T47D (cell line): ENCODE data around the gene EIF4G1.

Source experiments
- DNase-seq, 2 experiments: peaks; one replicate each; pipeline versions ENCODE4 v3.0.0 to v3.0.0-alpha.2; 2011 to 2012; ENCODE audit warnings: low read depth in 1 of 2, low spot score in 1 of 2
- JUND ChIP-seq: IDR thresholded peaks from 2 replicates; pipeline ENCODE4 v1.6.1; 2012; ENCODE audit warnings: low read depth
- in situ Hi-C: cut with HindIII; loops from 2 replicates; pipeline ENCODE4 v1.10.0; 2016; ENCODE audit warnings: low sequenced_read_pairs, low pct_unique_long_range_greater_than_20kb

Gene EIF4G1

GRCh38 chr3:184377374-184377773 lies 63.0 kb downstream of the EIF4G1 start:
- DNase-seq, result no peak
- TF ChIP-seq JUND, result no peak
- in situ Hi-C loops, result no loop called here

DNA sequence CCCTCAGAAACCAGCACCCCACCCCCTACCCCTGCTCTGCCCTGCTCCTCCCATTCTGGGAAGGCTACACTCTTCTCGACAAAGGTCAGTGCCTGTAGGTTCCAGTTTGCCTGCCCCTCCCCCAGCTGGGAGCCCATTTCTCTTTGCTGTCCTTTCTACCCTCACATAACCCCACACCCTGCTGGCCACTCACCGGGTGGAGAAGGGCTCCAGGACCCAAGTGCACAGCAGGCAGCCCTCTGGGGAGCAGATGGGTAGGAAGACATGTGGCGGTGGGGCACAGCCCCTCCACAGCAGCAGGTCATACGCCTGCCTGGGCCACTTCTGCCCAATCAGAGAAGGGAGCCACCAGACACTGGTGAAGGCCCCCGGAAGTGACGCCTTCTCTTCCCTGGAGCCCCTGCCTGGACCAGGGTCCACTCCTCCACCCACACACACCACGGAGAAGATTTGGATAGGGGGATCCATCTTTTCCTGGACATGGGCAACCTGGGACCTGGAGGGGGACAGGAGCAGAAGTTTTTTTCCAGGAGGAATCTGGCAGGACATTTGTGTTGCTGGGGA lies 63.6 kb downstream of the EIF4G1 start, which contains the start of gene THPO:
TSS of gene THPO (minus strand) at position 326 of the 564 bp plus-strand sequence. CDS start 1,948 bp downstream, outside the sequence.
- in situ Hi-C loops, result no loop called here
- DNase-seq, result peak in 1 of 2 experiments; percentile 39

GRCh38 chr3:184378651-184379357 lies 64.4 kb downstream of the EIF4G1 start:
- DNase-seq, result peak in 1 of 2 experiments; percentile 57
- in situ Hi-C loops, result no loop called here
- no peak for TF ChIP-seq JUND

More for the DNA sequence above, 63.6 kb downstream of the EIF4G1 start, which contains the start of gene THPO:
- no peak for TF ChIP-seq JUND

GRCh38 chr3:184379358-184380184 lies 65.2 kb downstream of the EIF4G1 start, which contains the start of gene CHRD:
Gene CHRD (plus strand): TSS chr3:184380054. CDS start chr3:184380319, 265 bp downstream.
- DNase-seq, result no peak
- in situ Hi-C loops, result no loop called here
- TF ChIP-seq JUND, result no peak

DNA sequence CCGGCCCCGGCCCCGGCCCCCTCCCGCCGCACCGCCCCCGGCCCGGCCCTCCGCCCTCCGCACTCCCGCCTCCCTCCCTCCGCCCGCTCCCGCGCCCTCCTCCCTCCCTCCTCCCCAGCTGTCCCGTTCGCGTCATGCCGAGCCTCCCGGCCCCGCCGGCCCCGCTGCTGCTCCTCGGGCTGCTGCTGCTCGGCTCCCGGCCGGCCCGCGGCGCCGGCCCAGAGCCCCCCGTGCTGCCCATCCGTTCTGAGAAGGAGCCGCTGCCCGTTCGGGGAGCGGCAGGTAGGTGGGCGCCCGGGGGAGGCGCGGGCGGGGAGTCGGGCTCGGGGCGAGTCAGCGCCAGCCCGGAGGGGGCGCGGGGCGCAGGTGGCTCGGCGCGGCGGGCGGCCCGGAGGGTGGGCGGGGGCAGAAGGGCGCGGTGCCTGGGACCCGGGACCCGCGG lies 65.8 kb downstream of the EIF4G1 start:
- no peak for TF ChIP-seq JUND
- DNase-seq, result peak; percentile 74 to 98
- in situ Hi-C loops, result no loop called here

DNA sequence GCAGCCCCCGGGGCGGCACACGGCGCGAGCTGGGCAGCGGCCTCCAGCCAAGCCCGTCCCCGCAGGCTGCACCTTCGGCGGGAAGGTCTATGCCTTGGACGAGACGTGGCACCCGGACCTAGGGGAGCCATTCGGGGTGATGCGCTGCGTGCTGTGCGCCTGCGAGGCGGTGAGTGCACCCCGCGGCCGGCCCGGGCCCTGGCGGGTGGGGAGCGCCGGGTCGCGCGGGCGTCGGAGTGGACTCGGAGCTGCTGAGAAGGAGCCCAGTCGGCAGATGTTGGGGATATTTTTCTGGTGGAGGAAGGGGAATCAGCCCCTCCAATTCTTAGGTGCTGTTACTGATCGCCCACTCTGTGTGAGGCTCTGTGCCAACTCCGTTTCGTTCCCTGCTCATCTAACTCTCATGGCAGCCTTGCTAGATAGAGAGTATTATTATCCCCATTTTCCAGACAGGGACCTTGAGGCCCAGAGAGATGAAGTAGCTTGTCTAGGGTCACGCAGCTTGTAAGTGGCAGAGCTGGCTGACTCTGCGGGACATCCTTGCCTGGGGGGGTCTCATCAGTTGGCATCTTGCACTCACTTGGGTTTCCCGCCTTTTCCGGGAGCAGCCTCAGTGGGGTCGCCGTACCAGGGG lies 66.3 kb downstream of the EIF4G1 start:
- DNase-seq, result no peak
- TF ChIP-seq JUND, result no peak
- in situ Hi-C loops, result no loop called here

DNA sequence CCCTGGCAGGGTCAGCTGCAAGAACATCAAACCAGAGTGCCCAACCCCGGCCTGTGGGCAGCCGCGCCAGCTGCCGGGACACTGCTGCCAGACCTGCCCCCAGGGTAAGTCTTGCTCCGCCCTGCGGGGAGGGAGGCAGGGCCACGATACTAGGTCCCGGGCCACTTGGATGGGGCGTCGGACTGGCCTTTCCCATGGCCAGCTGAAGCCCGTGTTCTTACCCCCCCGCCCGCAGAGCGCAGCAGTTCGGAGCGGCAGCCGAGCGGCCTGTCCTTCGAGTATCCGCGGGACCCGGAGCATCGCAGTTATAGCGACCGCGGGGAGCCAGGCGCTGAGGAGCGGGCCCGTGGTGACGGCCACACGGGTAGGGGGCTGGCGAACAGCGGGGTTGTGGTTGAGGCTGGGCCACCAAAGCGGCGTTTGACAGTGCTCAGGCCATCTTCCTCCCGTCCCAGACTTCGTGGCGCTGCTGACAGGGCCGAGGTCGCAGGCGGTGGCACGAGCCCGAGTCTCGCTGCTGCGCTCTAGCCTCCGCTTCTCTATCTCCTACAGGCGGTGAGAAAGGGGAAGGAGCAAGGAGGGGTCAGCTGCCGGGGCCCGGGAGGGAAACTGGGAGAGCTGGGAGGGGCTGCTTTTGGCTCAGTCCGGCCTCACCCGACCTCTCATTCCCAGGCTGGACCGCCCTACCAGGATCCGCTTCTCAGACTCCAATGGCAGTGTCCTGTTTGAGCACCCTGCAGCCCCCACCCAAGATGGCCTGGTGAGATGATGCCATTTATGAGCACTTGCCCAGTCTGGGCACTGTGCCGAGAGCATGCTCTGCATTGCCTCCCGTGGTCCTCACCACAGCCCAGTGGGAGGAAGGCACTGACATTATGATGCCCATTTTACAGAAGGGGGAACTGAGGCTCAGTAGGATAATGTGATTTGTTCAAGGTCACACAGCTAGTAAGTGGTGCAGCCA lies 67.1 kb downstream of the EIF4G1 start:
- no peak for TF ChIP-seq JUND
- in situ Hi-C loops, result no loop called here
- no peak for DNase-seq

DNA sequence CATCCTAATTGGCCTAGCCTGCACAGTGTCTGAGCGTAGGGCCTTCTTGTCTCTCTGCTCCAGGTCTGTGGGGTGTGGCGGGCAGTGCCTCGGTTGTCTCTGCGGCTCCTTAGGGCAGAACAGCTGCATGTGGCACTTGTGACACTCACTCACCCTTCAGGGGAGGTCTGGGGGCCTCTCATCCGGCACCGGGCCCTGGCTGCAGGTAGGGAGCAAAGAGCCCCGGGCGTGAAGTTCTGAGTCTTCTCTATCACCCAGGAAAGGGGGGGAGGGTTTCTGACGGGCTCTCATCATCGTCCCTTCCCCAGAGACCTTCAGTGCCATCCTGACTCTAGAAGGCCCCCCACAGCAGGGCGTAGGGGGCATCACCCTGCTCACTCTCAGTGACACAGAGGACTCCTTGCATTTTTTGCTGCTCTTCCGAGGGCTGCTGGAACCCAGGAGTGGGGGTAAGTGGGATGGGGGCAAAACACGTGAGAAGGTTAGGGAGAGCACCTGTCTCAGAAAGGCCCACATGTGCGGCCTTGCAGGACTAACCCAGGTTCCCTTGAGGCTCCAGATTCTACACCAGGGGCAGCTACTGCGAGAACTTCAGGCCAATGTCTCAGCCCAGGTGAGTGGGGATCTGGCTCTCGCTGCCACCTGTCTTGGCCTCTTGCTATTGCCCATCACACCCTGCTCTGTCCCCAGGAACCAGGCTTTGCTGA lies 68.1 kb downstream of the EIF4G1 start:
- no peak for TF ChIP-seq JUND
- in situ Hi-C loops, result no loop called here
- no peak for DNase-seq

DNA sequence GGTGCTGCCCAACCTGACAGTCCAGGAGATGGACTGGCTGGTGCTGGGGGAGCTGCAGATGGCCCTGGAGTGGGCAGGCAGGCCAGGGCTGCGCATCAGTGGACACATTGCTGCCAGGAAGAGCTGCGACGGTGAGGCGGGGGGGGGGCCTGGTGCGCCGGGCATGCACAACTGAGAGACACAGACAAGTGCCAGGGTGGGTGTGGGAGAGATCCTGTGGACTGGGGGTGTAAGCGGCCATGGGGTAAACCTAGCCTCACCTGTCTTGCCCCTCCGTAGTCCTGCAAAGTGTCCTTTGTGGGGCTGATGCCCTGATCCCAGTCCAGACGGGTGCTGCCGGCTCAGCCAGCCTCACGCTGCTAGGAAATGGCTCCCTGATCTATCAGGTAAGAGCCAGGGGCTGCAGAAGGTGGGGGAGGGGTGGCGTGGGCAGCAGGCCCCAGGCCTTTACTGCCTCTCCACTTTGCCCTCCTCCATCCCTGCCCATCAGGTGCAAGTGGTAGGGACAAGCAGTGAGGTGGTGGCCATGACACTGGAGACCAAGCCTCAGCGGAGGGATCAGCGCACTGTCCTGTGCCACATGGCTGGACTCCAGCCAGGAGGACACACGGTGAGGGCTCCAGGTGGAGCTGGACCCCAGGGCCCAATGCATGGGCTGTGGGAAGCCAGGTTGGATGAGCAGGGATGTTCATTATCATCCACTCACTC lies 68.8 kb downstream of the EIF4G1 start:
- in situ Hi-C loops, result no loop called here
- no peak for DNase-seq

DNA sequence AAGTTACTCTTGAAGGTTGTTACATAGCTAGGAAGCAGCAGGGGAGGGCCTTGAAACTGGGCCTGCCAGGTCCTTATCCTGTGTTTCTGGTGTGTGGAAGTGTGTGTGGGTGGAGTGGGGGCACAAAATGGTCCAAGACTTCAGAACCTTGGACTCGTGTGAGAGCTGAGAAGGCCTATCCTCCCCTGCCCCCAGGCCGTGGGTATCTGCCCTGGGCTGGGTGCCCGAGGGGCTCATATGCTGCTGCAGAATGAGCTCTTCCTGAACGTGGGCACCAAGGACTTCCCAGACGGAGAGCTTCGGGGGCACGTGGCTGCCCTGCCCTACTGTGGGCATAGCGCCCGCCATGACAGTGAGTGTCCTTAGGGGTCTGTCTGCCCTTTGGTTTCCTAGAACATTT lies 69.9 kb downstream of the EIF4G1 start:
- in situ Hi-C loops, result no loop called here
- no peak for DNase-seq
- TF ChIP-seq JUND, result no peak

More for the DNA sequence above, 68.8 kb downstream of the EIF4G1 start:
- TF ChIP-seq JUND, result no peak
